ENCODE results near the gene IZUMO3.

IZUMO3 gene

DNA sequence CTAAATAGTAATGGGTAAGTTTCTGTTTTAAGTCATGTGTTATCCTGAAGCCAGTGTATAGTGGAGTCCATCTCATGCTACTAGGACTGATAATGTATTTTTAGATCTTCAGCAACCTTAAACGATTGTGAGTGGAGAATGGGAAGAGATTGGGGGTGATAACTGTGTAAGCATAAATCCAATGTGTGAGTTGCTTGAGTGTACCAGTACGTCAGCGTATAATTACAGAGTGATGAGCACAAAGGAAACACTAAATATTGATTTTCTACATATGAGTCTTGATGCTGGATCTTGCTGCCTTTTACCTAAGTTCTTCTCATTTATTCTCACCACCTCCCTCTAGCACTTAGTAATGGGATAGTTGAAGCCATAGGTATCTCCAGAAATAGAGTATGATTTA, 16.3 kb upstream of the IZUMO3 start:
- no peaks in the 10 kb centered on the region for H3K27me3 ChIP-seq (ENCODE audit: insufficient read depth, low read length)

GRCh38 chr9:24553183-24553552, 7.5 kb upstream of the IZUMO3 start:
- no peaks in the 10 kb centered on the region for H3K9me2 ChIP-seq (ENCODE audit: low read depth, low read length)

More for the DNA sequence above, 16.3 kb upstream of the IZUMO3 start:
- no peaks in the 10 kb centered on the region for H3K4me1 ChIP-seq (ENCODE audit: insufficient read depth, low read length, severe bottlenecking)
- no peaks in the 10 kb centered on the region for H3K9me3 ChIP-seq (ENCODE audit: low read length)
- no peaks in the 10 kb centered on the region for H3K9me2 ChIP-seq (ENCODE audit: low read depth, low read length)
- TF ChIP-seq CTCF (IDR thresholded peaks at IDR 0.05; ENCODE audit: low read length) (no peak), EZH2 (IDR thresholded peaks at IDR 0.05; ENCODE audit: borderline replicate concordance, low read length) (no peak)
- no peaks in the 10 kb centered on the region for H3F3A ChIP-seq (ENCODE audit: insufficient read depth, low read length)
- no peak overlapping the region for H3K9ac ChIP-seq (ENCODE audit: low read length)
- H3K79me2 ChIP-seq (ENCODE audit: insufficient read depth, low read length): no peaks in the 10 kb centered on the region
- H3K36me3 ChIP-seq (ENCODE audit: insufficient read depth, low read length): no peaks in the 10 kb centered on the region
- H4K20me1 ChIP-seq (ENCODE audit: insufficient read depth, low read length): no peaks in the 10 kb centered on the region
- H3K4me2 ChIP-seq (ENCODE audit: low read length): no peak overlapping the region
- H3K27ac ChIP-seq (ENCODE audit: low read depth, low read length, poor library complexity, severe bottlenecking): no peak overlapping the region
- H2AFZ ChIP-seq (ENCODE audit: low read length): no peak overlapping the region
- H3K4me3 ChIP-seq (ENCODE audit: low read depth, low read length, poor library complexity, severe bottlenecking): no peak overlapping the region

DNA sequence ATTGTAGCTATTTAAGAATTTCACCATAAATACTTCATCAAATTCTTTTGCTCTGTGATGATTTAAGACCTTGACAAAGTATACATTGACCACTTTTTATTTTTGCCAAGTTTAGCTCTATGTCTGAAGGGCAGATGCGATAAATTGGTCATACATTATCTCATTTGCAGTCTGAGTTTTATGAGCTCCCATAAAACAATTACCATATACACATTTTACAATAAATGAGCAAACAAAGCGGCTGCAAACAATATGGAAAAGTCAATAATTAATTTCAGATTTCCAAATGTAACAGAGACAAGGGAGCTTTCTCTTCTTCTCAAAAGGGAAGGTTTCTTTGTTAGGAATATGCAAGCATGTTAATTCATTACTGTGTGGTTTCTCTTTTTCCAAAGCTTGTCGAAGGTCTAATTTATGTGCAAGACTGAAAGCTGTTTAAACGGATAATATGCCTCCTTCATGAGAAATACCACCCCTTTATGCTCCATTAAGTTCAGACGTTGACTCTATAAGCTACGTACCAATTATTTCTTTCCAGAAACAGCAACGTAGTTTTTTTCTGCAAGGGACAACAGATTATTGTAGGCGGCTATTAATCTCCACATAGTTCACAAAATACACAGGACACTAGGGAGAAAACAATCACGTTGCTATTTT, 7.0 kb upstream of the IZUMO3 start:
- Histone ChIP-seq H3K4me1 (ENCODE audit: insufficient read depth, low read length, severe bottlenecking) (no peaks in the 10 kb centered on the region), H3K36me3 (ENCODE audit: insufficient read depth, low read length) (no peaks in the 10 kb centered on the region), H3K4me3 (ENCODE audit: low read depth, low read length, poor library complexity, severe bottlenecking) (no peak overlapping the region), H3F3A (ENCODE audit: insufficient read depth, low read length) (no peaks in the 10 kb centered on the region), H2AFZ (ENCODE audit: low read length) (no peak overlapping the region), H3K27me3 (ENCODE audit: insufficient read depth, low read length) (no peaks in the 10 kb centered on the region), H3K9me3 (ENCODE audit: low read length) (no peaks in the 10 kb centered on the region), H3K9ac (ENCODE audit: low read length) (no peak overlapping the region), H3K4me2 (ENCODE audit: low read length) (no peak overlapping the region), H3K9me2 (ENCODE audit: low read depth, low read length) (no peaks in the 10 kb centered on the region), H3K27ac (ENCODE audit: low read depth, low read length, poor library complexity, severe bottlenecking) (no peak overlapping the region), H4K20me1 (ENCODE audit: insufficient read depth, low read length) (no peaks in the 10 kb centered on the region), H3K79me2 (ENCODE audit: insufficient read depth, low read length) (no peaks in the 10 kb centered on the region)
- TF ChIP-seq EZH2 (IDR thresholded peaks at IDR 0.05; ENCODE audit: borderline replicate concordance, low read length) (no peak), CTCF (IDR thresholded peaks at IDR 0.05; ENCODE audit: low read length) (no peak)

More at GRCh38 chr9:24553183-24553552, 7.5 kb upstream of the IZUMO3 start:
- Histone ChIP-seq H3K36me3 (ENCODE audit: insufficient read depth, low read length) (no peaks in the 10 kb centered on the region), H3K79me2 (ENCODE audit: insufficient read depth, low read length) (no peaks in the 10 kb centered on the region), H4K20me1 (ENCODE audit: insufficient read depth, low read length) (no peaks in the 10 kb centered on the region), H3K4me2 (ENCODE audit: low read length) (no peak overlapping the region), H3K4me3 (ENCODE audit: low read depth, low read length, poor library complexity, severe bottlenecking) (no peak overlapping the region), H3F3A (ENCODE audit: insufficient read depth, low read length) (no peaks in the 10 kb centered on the region), H3K9me3 (ENCODE audit: low read length) (no peaks in the 10 kb centered on the region), H3K27ac (ENCODE audit: low read depth, low read length, poor library complexity, severe bottlenecking) (no peak overlapping the region), H3K4me1 (ENCODE audit: insufficient read depth, low read length, severe bottlenecking) (no peaks in the 10 kb centered on the region), H2AFZ (ENCODE audit: low read length) (no peak overlapping the region), H3K27me3 (ENCODE audit: insufficient read depth, low read length) (no peaks in the 10 kb centered on the region), H3K9ac (ENCODE audit: low read length) (no peak overlapping the region)
- no peak for TF ChIP-seq EZH2 (IDR thresholded peaks at IDR 0.05; ENCODE audit: borderline replicate concordance, low read length)

DNA sequence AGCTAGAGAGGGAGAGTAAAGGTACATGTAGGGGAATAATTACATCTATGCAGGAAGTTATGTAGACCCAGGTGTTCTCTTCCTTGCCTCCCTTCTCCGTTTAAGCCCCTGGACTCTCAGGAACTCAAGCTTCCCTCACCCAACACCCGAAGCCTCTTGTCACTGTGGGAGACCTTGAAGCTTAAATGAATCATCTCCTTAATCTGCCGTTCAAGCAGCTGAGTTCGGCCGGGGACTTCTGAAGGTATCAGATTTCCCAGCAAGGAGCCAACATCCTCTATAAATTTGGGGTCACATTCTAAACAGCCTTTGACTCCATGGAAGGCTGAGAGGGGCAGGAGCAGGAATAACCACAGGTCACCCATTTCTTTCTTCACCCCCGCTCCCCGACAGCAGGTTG, 412 bp downstream of the IZUMO3 start:
- no peak overlapping the region for H3K4me2 ChIP-seq (ENCODE audit: low read length)

More for the DNA sequence above, 412 bp downstream of the IZUMO3 start:
- Histone ChIP-seq H3K9me2 (ENCODE audit: low read depth, low read length) (no peaks in the 10 kb centered on the region), H3K9ac (ENCODE audit: low read length) (no peak overlapping the region), H3K27ac (ENCODE audit: low read depth, low read length, poor library complexity, severe bottlenecking) (no peak overlapping the region), H3K4me1 (ENCODE audit: insufficient read depth, low read length, severe bottlenecking) (no peaks in the 10 kb centered on the region), H3K9me3 (ENCODE audit: low read length) (no peaks in the 10 kb centered on the region), H4K20me1 (ENCODE audit: insufficient read depth, low read length) (no peaks in the 10 kb centered on the region), H3K36me3 (ENCODE audit: insufficient read depth, low read length) (no peaks in the 10 kb centered on the region), H3K4me3 (ENCODE audit: low read depth, low read length, poor library complexity, severe bottlenecking) (no peak overlapping the region), H3K79me2 (ENCODE audit: insufficient read depth, low read length) (no peaks in the 10 kb centered on the region), H3F3A (ENCODE audit: insufficient read depth, low read length) (no peaks in the 10 kb centered on the region), H3K27me3 (ENCODE audit: insufficient read depth, low read length) (no peaks in the 10 kb centered on the region), H2AFZ (ENCODE audit: low read length) (no peak overlapping the region)
- TF ChIP-seq CTCF (IDR thresholded peaks at IDR 0.05; ENCODE audit: low read length) (no peak), EZH2 (IDR thresholded peaks at IDR 0.05; ENCODE audit: borderline replicate concordance, low read length) (no peak)
